Activated T-helper 2 cell treated with anti-CD3 and anti-CD28 coated beads, Interferon-gamma antibody, Interleukin-2, Interleukin-4, amounts not matched to agents 10 μg/mL and 5 μg/mL and 100 μg/mL, durations not matched to agents 14 hours and 24 hours and 36 hours (primary cell): ENCODE data around the gene NFS1. TPM values are rescaled to one million over a fixed set of nuclear protein-coding genes. Genes with fewer than 3 reads are reported as not detected.
"Not testable (repeated sequence)": the region's sequence is repeated elsewhere in the genome, so short reads cannot be mapped to it uniquely, and the experiment has no call there.

Source experiments
- DNase-seq: peaks from one replicate; pipeline ENCODE4 v3.0.0; 2021; ENCODE audit warnings: low spot score
- H3K27ac Mint-ChIP-seq: one replicate; pipeline ENCODE4 v1.8.0; 2021; ENCODE audit warnings: mixed read lengths
- H3K27me3 Mint-ChIP-seq: one replicate; pipeline ENCODE4 v1.8.0; 2021; ENCODE audit warnings: low read depth, mixed read lengths
- H3K36me3 Mint-ChIP-seq: one replicate; pipeline ENCODE4 v1.8.0; 2021; ENCODE audit warnings: low read depth, mixed read lengths
- H3K4me1 Mint-ChIP-seq: one replicate; pipeline ENCODE4 v1.8.0; 2021; ENCODE audit warnings: low read depth, mixed read lengths
- H3K4me3 Mint-ChIP-seq: one replicate; pipeline ENCODE4 v1.8.0; 2021; ENCODE audit warnings: low read depth, mild to moderate bottlenecking, moderate library complexity, mixed read lengths
- H3K9me3 Mint-ChIP-seq: one replicate; pipeline ENCODE4 v1.8.0; 2021; ENCODE audit warnings: mixed read lengths
- intact Hi-C: fragments of 100-400 bp; cut with micrococcal nuclease; formaldehyde crosslinking; loops from one replicate; pipeline ENCODE4 v1.15.1; 2023
- total RNA-seq: library from RNA; stranded (reverse); gene quantifications from 2 replicates; pipeline ENCODE4 v1.2.3, GENCODE V29; 2022

Gene NFS1
- 39.1 and 39.8 TPM in 2 replicates for total RNA-seq

- no peaks in the 10 kb centered on the region for H3K9me3 Mint-ChIP-seq
- H3K27ac Mint-ChIP-seq = peak within 1 kb of the TSS; percentile 94
Observed at GRCh38 chr20:35699127-35699956, at the start of gene NFS1, which contains the start of gene ROMO1. Gene NFS1, minus strand, starts transcription at chr20:35699352. Its CDS starts 64 bp downstream, at chr20:35699288. Gene ROMO1, plus strand, starts transcription at chr20:35699405. Its CDS starts 228 bp downstream, at chr20:35699633.

GRCh38 chr20:35744492-35744841, 45.3 kb upstream of the NFS1 start:
- H3K4me1 Mint-ChIP-seq = peaks cover 22% of the 10 kb centered on the region
- not testable (repeated sequence) for H3K27me3 Mint-ChIP-seq, H3K9me3 Mint-ChIP-seq, DNase-seq
- peak overlapping the region; percentile 97 for H3K4me3 Mint-ChIP-seq
- peaks cover 23% of the 10 kb centered on the region for H3K36me3 Mint-ChIP-seq
- intact Hi-C loops = loop anchor here (5.0 kb wide), 2 partner anchors 138 to 652 kb away; partner anchors contain the start of gene TRPC4AP
- H3K27ac Mint-ChIP-seq = peak overlapping the region; percentile 99

More at GRCh38 chr20:35699127-35699956, at the start of gene NFS1, which contains the start of gene ROMO1:
- intact Hi-C loops = loop anchor here (1.0 to 5.0 kb wide), 4 partner anchors 35 to 97 kb away; partner anchors contain the start of genes CPNE1, RBM12 and RBM39
- peak within 1 kb of the TSS; percentile 94 for H3K4me3 Mint-ChIP-seq
- peaks cover 31% of the 10 kb centered on the region for H3K4me1 Mint-ChIP-seq
- DNase-seq = peak; percentile 82
- no peaks in the 10 kb centered on the region for H3K27me3 Mint-ChIP-seq
- H3K36me3 Mint-ChIP-seq = peaks cover 62% of the 10 kb centered on the region

- Mint-ChIP-seq H3K4me1 (peaks cover 25% of the 10 kb centered on the region), H3K27ac (peak overlapping the region; percentile 99), H3K4me3 (peak overlapping the region; percentile 97), H3K36me3 (peaks cover 28% of the 10 kb centered on the region), H3K9me3 (no peaks in the 10 kb centered on the region), H3K27me3 (no peaks in the 10 kb centered on the region)
- DNase-seq = no peak
- intact Hi-C loops = loop anchor here (2.0 to 5.0 kb wide), 4 partner anchors 45 to 652 kb away; partner anchors contain the start of genes CEP250, NFS1, ROMO1 and TRPC4AP
Observed at GRCh38 chr20:35743693-35744491, 44.7 kb upstream of the NFS1 start.

- H3K27ac Mint-ChIP-seq = peak overlapping the region; percentile 99
- DNase-seq = no peak
- H3K27me3 Mint-ChIP-seq = no peaks in the 10 kb centered on the region
- H3K4me1 Mint-ChIP-seq = peaks cover 34% of the 10 kb centered on the region
- peak overlapping the region; percentile 97 for H3K4me3 Mint-ChIP-seq
- intact Hi-C loops = loop anchor here (1.0 to 5.0 kb wide), 8 partner anchors 28 to 651 kb away; partner anchors contain the start of genes CEP250, CPNE1, NFS1 and RBM12
- H3K36me3 Mint-ChIP-seq = peaks cover 37% of the 10 kb centered on the region
- no peaks in the 10 kb centered on the region for H3K9me3 Mint-ChIP-seq
Observed at GRCh38 chr20:35742741-35743523, 43.8 kb upstream of the NFS1 start.

- intact Hi-C loops = loop anchor here (1.0 to 5.0 kb wide), 8 partner anchors 29 to 650 kb away; partner anchors contain the start of genes CEP250, CPNE1, NFS1 and RBM12
- peak within 1 kb of the TSS; percentile 97 for H3K4me3 Mint-ChIP-seq
- peak within 1 kb of the TSS; percentile 99 for H3K27ac Mint-ChIP-seq
- peaks cover 45% of the 10 kb centered on the region for H3K36me3 Mint-ChIP-seq
- no peaks in the 10 kb centered on the region for H3K27me3 Mint-ChIP-seq
- DNase-seq = peak; percentile 100
- no peaks in the 10 kb centered on the region for H3K9me3 Mint-ChIP-seq
- H3K4me1 Mint-ChIP-seq = peaks cover 34% of the 10 kb centered on the region
Observed at GRCh38 chr20:35741892-35742740, 43.0 kb upstream of the NFS1 start, which contains the start of gene RBM39. Gene RBM39, minus strand, starts transcription at chr20:35742260. Its CDS starts 1,386 bp downstream, at chr20:35740874.

GRCh38 chr20:35739294-35740163, 40.4 kb upstream of the NFS1 start:
- Mint-ChIP-seq H3K27me3 (no peaks in the 10 kb centered on the region), H3K36me3 (peaks cover 70% of the 10 kb centered on the region), H3K4me1 (peaks cover 42% of the 10 kb centered on the region), H3K27ac (peak overlapping the region; percentile 54), H3K9me3 (no peaks in the 10 kb centered on the region), H3K4me3 (peak overlapping the region; percentile 97)
- DNase-seq = no peak
- intact Hi-C loops = loop anchor here (5.0 kb wide), 2 partner anchors 143 to 647 kb away; partner anchors contain the start of gene TRPC4AP

- Mint-ChIP-seq H3K4me1 (peaks cover 45% of the 10 kb centered on the region), H3K4me3 (peak overlapping the region; percentile 52), H3K9me3 (no peaks in the 10 kb centered on the region), H3K27me3 (no peaks in the 10 kb centered on the region), H3K36me3 (peaks cover 79% of the 10 kb centered on the region), H3K27ac (peak overlapping the region; percentile 25)
- intact Hi-C loops = no loop called here
- DNase-seq = no peak
Observed at GRCh38 chr20:35738410-35739179, 39.4 kb upstream of the NFS1 start.

GRCh38 chr20:35737865-35738333, 38.7 kb upstream of the NFS1 start:
- Mint-ChIP-seq H3K36me3 (peaks cover 86% of the 10 kb centered on the region), H3K27me3 (no peaks in the 10 kb centered on the region), H3K27ac (peak overlapping the region; percentile 25), H3K4me1 (peaks cover 41% of the 10 kb centered on the region), H3K4me3 (peak overlapping the region; percentile 52), H3K9me3 (no peaks in the 10 kb centered on the region)
- intact Hi-C loops = no loop called here
- DNase-seq = no peak

GRCh38 chr20:35735826-35736470, 36.8 kb upstream of the NFS1 start:
- DNase-seq = no peak
- H3K4me3 Mint-ChIP-seq = peak overlapping the region; percentile 30
- H3K36me3 Mint-ChIP-seq = peaks cover 92% of the 10 kb centered on the region
- no peaks in the 10 kb centered on the region for H3K27me3 Mint-ChIP-seq
- peaks cover 47% of the 10 kb centered on the region for H3K4me1 Mint-ChIP-seq
- peak overlapping the region; percentile 33 for H3K27ac Mint-ChIP-seq
- H3K9me3 Mint-ChIP-seq = no peaks in the 10 kb centered on the region
- intact Hi-C loops = no loop called here
